ENCODE results near the gene RHOH. TPM values are rescaled to one million over a fixed set of nuclear protein-coding genes. Genes with fewer than 3 reads are reported as not detected.
A peak's percentile ranks its signal among the peaks of the same experiment; 100 is the strongest.

Gene RHOH
- total RNA-seq, 1 experiment from 2014 or later: not detected

GRCh38 chr4:40228497-40229365 lies 31.9 kb downstream of the RHOH start:
- TF ChIP-seq EZH2 (IDR thresholded peaks at IDR 0.05; ENCODE audit: low read depth) (no peak), CTCF (conservative IDR thresholded peaks at IDR 0.05) (peak; percentile 30; the same call in 1 of the 2 replicates)
- no TSS peak for BruUV-seq (replicated peaks)

GRCh38 chr4:40231316-40231863 lies 34.6 kb downstream of the RHOH start:
- TF ChIP-seq CTCF (conservative IDR thresholded peaks at IDR 0.05): no peak
- H3K27ac ChIP-seq: no peak overlapping the region
- no peak overlapping the region for H3K4me2 ChIP-seq
- H3K9me2 ChIP-seq (ENCODE audit: insufficient read depth): no peaks in the 10 kb centered on the region
- no peak for DNase-seq
- H4K20me1 ChIP-seq (ENCODE audit: insufficient read depth): no peaks in the 10 kb centered on the region
- H3K4me3 ChIP-seq: no peak overlapping the region
- ChIA-PET CTCF (no interaction called here), POLR2A (ENCODE audit: unreplicated experiment) (no interaction called here)
- no peaks in the 10 kb centered on the region for H3K36me3 ChIP-seq (ENCODE audit: low read depth)
- no peaks in the 10 kb centered on the region for H3K9me3 ChIP-seq (ENCODE audit: insufficient read depth, low read depth)
- H3K27me3 ChIP-seq (ENCODE audit: insufficient read depth, low read depth): no peaks in the 10 kb centered on the region
- intact Hi-C loops (cut with micrococcal nuclease; ENCODE audit: unreplicated experiment): no loop called here
- no peaks in the 10 kb centered on the region for H3F3A ChIP-seq (ENCODE audit: insufficient read depth, low read depth)
- H2AFZ ChIP-seq: no peak overlapping the region
- no peaks in the 10 kb centered on the region for H3K79me2 ChIP-seq (ENCODE audit: low read depth)
- H3K4me1 ChIP-seq (replicated peaks; ENCODE audit: insufficient read depth): no peaks in the 10 kb centered on the region
- no TSS peak for BruUV-seq (replicated peaks)

More at GRCh38 chr4:40228497-40229365, 31.9 kb downstream of the RHOH start:
- POLR2A ChIA-PET (ENCODE audit: unreplicated experiment): interaction anchor here (0.7 kb wide), 1 partner anchor 51 kb away, joined by 9 read pairs; no protein-coding TSS in a partner anchor
- CTCF ChIA-PET: no interaction called here
- Histone ChIP-seq H2AFZ (no peak overlapping the region), H3K4me2 (no peak overlapping the region), H3K27me3 (ENCODE audit: insufficient read depth, low read depth) (no peaks in the 10 kb centered on the region), H3K9me3 (ENCODE audit: insufficient read depth, low read depth) (no peaks in the 10 kb centered on the region), H3K4me3 (no peak overlapping the region), H4K20me1 (ENCODE audit: insufficient read depth) (no peaks in the 10 kb centered on the region), H3K36me3 (ENCODE audit: low read depth) (no peaks in the 10 kb centered on the region), H3K79me2 (ENCODE audit: low read depth) (no peaks in the 10 kb centered on the region), H3K27ac (no peak overlapping the region), H3K9me2 (ENCODE audit: insufficient read depth) (no peaks in the 10 kb centered on the region), H3F3A (ENCODE audit: insufficient read depth, low read depth) (no peaks in the 10 kb centered on the region), H3K4me1 (replicated peaks; ENCODE audit: insufficient read depth) (no peaks in the 10 kb centered on the region)
- no peak for DNase-seq
- intact Hi-C loops (cut with micrococcal nuclease; ENCODE audit: unreplicated experiment): no loop called here

GRCh38 chr4:40232610-40233009 lies 35.8 kb downstream of the RHOH start:
- no peak overlapping the region for H3K4me3 ChIP-seq
- H3K9me3 ChIP-seq (ENCODE audit: insufficient read depth, low read depth): no peaks in the 10 kb centered on the region
- no peaks in the 10 kb centered on the region for H3K4me1 ChIP-seq (replicated peaks; ENCODE audit: insufficient read depth)
- no peak overlapping the region for H3K4me2 ChIP-seq
- no peaks in the 10 kb centered on the region for H3K9me2 ChIP-seq (ENCODE audit: insufficient read depth)
- no peaks in the 10 kb centered on the region for H3K36me3 ChIP-seq (ENCODE audit: low read depth)
- no peaks in the 10 kb centered on the region for H3F3A ChIP-seq (ENCODE audit: insufficient read depth, low read depth)
- DNase-seq: no peak
- POLR2A ChIA-PET (ENCODE audit: unreplicated experiment): no interaction called here
- H3K79me2 ChIP-seq (ENCODE audit: low read depth): no peaks in the 10 kb centered on the region
- H3K27me3 ChIP-seq (ENCODE audit: insufficient read depth, low read depth): no peaks in the 10 kb centered on the region
- BruUV-seq (replicated peaks): no TSS peak
- TF ChIP-seq CTCF (conservative IDR thresholded peaks at IDR 0.05) (no peak), EZH2 (IDR thresholded peaks at IDR 0.05; ENCODE audit: low read depth) (no peak)
- no peaks in the 10 kb centered on the region for H4K20me1 ChIP-seq (ENCODE audit: insufficient read depth)
- H3K27ac ChIP-seq: no peak overlapping the region
- CTCF ChIA-PET: no interaction called here
- no peak overlapping the region for H2AFZ ChIP-seq
- intact Hi-C loops (cut with micrococcal nuclease; ENCODE audit: unreplicated experiment): no loop called here

All from PC-9 (cell line).